ENCODE data around the gene BNC2. TPM values are rescaled to one million over a fixed set of nuclear protein-coding genes. Genes with fewer than 3 reads are reported as not detected.

The BNC2 gene
- total RNA-seq, 4 donors from 2014 or later = 3.9 to 45.4 (median 13.1) TPM

GRCh38 chr9:16545639-16546038 lies 324.8 kb downstream of the BNC2 start:
- Histone ChIP-seq H3K27me3 (no peaks in the 10 kb centered on the region), H3K4me3 (no peak overlapping the region), H3K36me3 (no peaks in the 10 kb centered on the region), H3K4me1 (peaks cover 0 to 3% (median 0%) of the 10 kb centered on the region in 4 donors), H3K27ac (no peak overlapping the region), H3K9me3 (no peaks in the 10 kb centered on the region)
- TF ChIP-seq POLR2A (IDR thresholded peaks at IDR 0.05) = no peak
- TF ChIP-seq, protein P1, sequence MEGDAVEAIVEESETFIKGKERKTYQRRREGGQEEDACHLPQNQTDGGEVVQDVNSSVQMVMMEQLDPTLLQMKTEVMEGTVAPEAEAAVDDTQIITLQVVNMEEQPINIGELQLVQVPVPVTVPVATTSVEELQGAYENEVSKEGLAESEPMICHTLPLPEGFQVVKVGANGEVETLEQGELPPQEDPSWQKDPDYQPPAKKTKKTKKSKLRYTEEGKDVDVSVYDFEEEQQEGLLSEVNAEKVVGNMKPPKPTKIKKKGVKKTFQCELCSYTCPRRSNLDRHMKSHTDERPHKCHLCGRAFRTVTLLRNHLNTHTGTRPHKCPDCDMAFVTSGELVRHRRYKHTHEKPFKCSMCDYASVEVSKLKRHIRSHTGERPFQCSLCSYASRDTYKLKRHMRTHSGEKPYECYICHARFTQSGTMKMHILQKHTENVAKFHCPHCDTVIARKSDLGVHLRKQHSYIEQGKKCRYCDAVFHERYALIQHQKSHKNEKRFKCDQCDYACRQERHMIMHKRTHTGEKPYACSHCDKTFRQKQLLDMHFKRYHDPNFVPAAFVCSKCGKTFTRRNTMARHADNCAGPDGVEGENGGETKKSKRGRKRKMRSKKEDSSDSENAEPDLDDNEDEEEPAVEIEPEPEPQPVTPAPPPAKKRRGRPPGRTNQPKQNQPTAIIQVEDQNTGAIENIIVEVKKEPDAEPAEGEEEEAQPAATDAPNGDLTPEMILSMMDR (IDR thresholded peaks at IDR 0.05) = no peak
- DNase-seq = no peak

DNA sequence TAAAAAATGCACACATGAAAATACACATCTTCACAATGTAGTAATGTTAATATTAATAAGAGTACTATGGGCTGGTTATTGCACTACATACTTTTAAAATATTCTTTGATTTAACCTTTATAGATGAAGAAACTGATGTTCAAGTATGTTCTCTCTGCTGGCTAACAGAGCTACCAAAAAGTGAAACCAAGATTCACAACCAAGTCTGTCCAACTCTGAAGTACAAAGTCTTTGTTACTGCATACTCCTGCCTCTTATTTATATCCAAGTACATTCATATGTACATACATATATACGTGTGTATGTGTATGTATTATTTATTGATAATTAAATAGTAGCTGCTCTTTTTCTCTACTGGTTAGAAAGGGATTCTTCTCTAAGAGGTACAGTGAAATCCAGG lies 325.6 kb downstream of the BNC2 start:
- TF ChIP-seq, protein P1 (IDR thresholded peaks at IDR 0.05) = no peak
- no peak for TF ChIP-seq POLR2A (IDR thresholded peaks at IDR 0.05)
- Histone ChIP-seq H3K27ac (no peak overlapping the region), H3K36me3 (no peaks in the 10 kb centered on the region), H3K9me3 (no peaks in the 10 kb centered on the region), H3K27me3 (no peaks in the 10 kb centered on the region), H3K4me1 (peaks cover 0 to 3% (median 0%) of the 10 kb centered on the region in 4 donors), H3K4me3 (no peak overlapping the region)
- no peak for DNase-seq

- Histone ChIP-seq H3K4me1 (peaks cover 0 to 3% (median 0%) of the 10 kb centered on the region in 4 donors), H3K4me3 (no peak overlapping the region), H3K9me3 (no peaks in the 10 kb centered on the region), H3K36me3 (no peaks in the 10 kb centered on the region), H3K27ac (no peak overlapping the region), H3K27me3 (no peaks in the 10 kb centered on the region)
- DNase-seq = no peak
- TF ChIP-seq, protein P1 (IDR thresholded peaks at IDR 0.05) = no peak
Observed at GRCh38 chr9:16543686-16544085, 326.8 kb downstream of the BNC2 start.

GRCh38 chr9:16543225-16543624 lies 327.2 kb downstream of the BNC2 start:
- H3K27ac ChIP-seq = no peak overlapping the region
- no peak for TF ChIP-seq POLR2A (IDR thresholded peaks at IDR 0.05)
- TF ChIP-seq, protein P1 (IDR thresholded peaks at IDR 0.05) = no peak
- no peak overlapping the region for H3K4me3 ChIP-seq
- H3K9me3 ChIP-seq = no peaks in the 10 kb centered on the region
- H3K36me3 ChIP-seq = no peaks in the 10 kb centered on the region
- no peak for DNase-seq
- H3K4me1 ChIP-seq = peaks cover 0 to 3% (median 0%) of the 10 kb centered on the region in 4 donors
- H3K27me3 ChIP-seq = no peaks in the 10 kb centered on the region

- Histone ChIP-seq H3K4me1 (peaks cover 0 to 3% (median 0%) of the 10 kb centered on the region in 4 donors), H3K27me3 (no peaks in the 10 kb centered on the region), H3K4me3 (no peak overlapping the region), H3K9me3 (no peaks in the 10 kb centered on the region), H3K27ac (no peak overlapping the region), H3K36me3 (no peaks in the 10 kb centered on the region)
- TF ChIP-seq, protein P1 (IDR thresholded peaks at IDR 0.05) = no peak
- no peak for TF ChIP-seq POLR2A (IDR thresholded peaks at IDR 0.05)
- no peak for DNase-seq
Observed at GRCh38 chr9:16542290-16542689, 328.2 kb downstream of the BNC2 start.

Data from Peyer's patch (tissue), 4 donors.